Measurements from ENCODE around the gene HOXC13.

HOXC13 gene

GRCh38 chr12:53924521-53925405 is 13.9 kb upstream of the HOXC13 start:
- TF ChIP-seq CTCF (IDR thresholded peaks at IDR 0.05; ENCODE audit: insufficient read depth, low read depth, low read length, missing control alignments) = no peak
- H3K4me3 ChIP-seq (ENCODE audit: low read length) = no peak overlapping the region
- DNase-seq (ENCODE audit: low read depth) = no peak

- no peak for DNase-seq (ENCODE audit: low read depth)
- H3K4me3 ChIP-seq (ENCODE audit: low read length) = no peak overlapping the region
- TF ChIP-seq CTCF (IDR thresholded peaks at IDR 0.05; ENCODE audit: insufficient read depth, low read depth, low read length, missing control alignments) = no peak
Measured at GRCh38 chr12:53927220-53928029, 11.2 kb upstream of the HOXC13 start.

- DNase-seq (ENCODE audit: low read depth) = no peak
- no peak overlapping the region for H3K4me3 ChIP-seq (ENCODE audit: low read length)
- no peak for TF ChIP-seq CTCF (IDR thresholded peaks at IDR 0.05; ENCODE audit: insufficient read depth, low read depth, low read length, missing control alignments)
Measured at GRCh38 chr12:53928054-53928835, 10.4 kb upstream of the HOXC13 start.

GRCh38 chr12:53929527-53929926 is 9.1 kb upstream of the HOXC13 start:
- H3K4me3 ChIP-seq (ENCODE audit: low read length) = no peak overlapping the region
- no peak for DNase-seq (ENCODE audit: low read depth)
- no peak for TF ChIP-seq CTCF (IDR thresholded peaks at IDR 0.05; ENCODE audit: insufficient read depth, low read depth, low read length, missing control alignments)

- no peak overlapping the region for H3K4me3 ChIP-seq (ENCODE audit: low read length)
- no peak for TF ChIP-seq CTCF (IDR thresholded peaks at IDR 0.05; ENCODE audit: insufficient read depth, low read depth, low read length, missing control alignments)
- DNase-seq (ENCODE audit: low read depth) = no peak
Measured at GRCh38 chr12:53930591-53931255, 7.9 kb upstream of the HOXC13 start.

GRCh38 chr12:53931844-53932581 is 6.6 kb upstream of the HOXC13 start:
- no peak for TF ChIP-seq CTCF (IDR thresholded peaks at IDR 0.05; ENCODE audit: insufficient read depth, low read depth, low read length, missing control alignments)
- DNase-seq (ENCODE audit: low read depth) = no peak
- no peak overlapping the region for H3K4me3 ChIP-seq (ENCODE audit: low read length)

Measured in epithelial cell of esophagus (primary cell).